Kidney epithelial cell (primary cell): ENCODE results near the gene CPN2. TPM values are rescaled to one million over a fixed set of nuclear protein-coding genes. Genes with fewer than 3 reads are reported as not detected.

Source experiments
- DNase-seq: peaks from one replicate; pipeline ENCODE4 v3.0.0-alpha.2; 2010; ENCODE audit warnings: low read depth
- H3K27me3 ChIP-seq: 2 replicates; pipeline ENCODE4 v1.6.0; 2011; ENCODE audit warnings: low read length; ENCODE audit not compliant: control insufficient read depth, insufficient read depth
- H3K36me3 ChIP-seq: 2 replicates; pipeline ENCODE4 v1.5.1; 2011; ENCODE audit warnings: low read length; ENCODE audit not compliant: control insufficient read depth, insufficient read depth
- H3K4me3 ChIP-seq: 2 replicates; pipeline ENCODE4 v1.5.1; 2011; ENCODE audit warnings: low read depth, mild to moderate bottlenecking, control low read depth, low read length
- total RNA-seq: library from RNA; depleted of rRNA; stranded (reverse); fragments of >200 nt; gene quantifications from 2 replicates; pipeline ENCODE4 v1.2.3, GENCODE V29; 2015
- TF ChIP-seq, protein P1 (sequence below): IDR thresholded peaks from 2 replicates; pipeline ENCODE4 v1.5.1; 2011; ENCODE audit warnings: mild to moderate bottlenecking, moderate library complexity, low read length, control low read depth, inconsistent platforms; ENCODE audit not compliant: insufficient read depth, poor library complexity, severe bottlenecking

CPN2 gene
- total RNA-seq, 1 donor from 2014 or later, result not detected

DNA sequence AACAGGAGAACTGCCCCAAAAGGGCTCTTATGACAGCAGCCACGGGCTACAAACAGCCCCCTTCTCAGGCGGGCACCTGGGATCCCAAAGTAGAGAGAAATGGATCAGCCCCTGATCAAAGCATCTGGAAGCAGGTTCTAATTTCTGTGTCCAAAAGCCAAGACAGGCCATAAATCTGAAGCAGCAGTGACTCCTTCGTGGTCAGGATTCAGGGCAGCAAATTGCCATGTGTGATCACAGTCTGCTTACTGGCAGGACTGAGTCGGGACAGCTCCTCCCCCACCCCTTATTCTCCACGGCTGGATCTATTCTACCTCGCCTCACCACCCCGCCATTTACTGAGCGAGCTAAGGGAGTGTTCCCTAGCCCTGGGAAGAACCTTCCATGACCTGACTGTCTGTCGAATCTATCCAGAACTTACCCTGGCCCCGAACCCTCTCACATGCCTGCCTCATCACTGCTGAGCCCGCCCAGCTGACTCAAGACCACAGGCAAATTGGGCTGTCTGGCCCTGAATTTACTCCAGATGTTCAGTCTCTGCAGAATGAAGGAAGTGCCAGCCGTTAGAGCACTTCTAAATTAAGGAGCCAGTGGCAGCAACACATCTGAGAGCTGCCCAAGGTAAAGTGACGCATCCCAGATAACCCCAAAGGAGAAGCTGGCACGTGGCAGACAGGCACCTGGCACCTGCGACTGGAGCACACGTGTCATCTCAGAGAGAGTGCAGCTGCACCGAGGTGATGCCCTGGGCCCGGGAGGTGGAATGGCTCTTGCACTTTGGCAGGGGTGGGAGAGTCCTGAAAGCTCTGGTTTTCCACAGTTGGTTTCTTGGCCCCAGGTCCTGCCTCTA, 17.1 kb upstream of the CPN2 start:
- H3K4me3 ChIP-seq, result no peak overlapping the region
- peaks cover 25% of the 10 kb centered on the region for H3K27me3 ChIP-seq
- H3K36me3 ChIP-seq, result no peaks in the 10 kb centered on the region
- TF ChIP-seq, protein P1, sequence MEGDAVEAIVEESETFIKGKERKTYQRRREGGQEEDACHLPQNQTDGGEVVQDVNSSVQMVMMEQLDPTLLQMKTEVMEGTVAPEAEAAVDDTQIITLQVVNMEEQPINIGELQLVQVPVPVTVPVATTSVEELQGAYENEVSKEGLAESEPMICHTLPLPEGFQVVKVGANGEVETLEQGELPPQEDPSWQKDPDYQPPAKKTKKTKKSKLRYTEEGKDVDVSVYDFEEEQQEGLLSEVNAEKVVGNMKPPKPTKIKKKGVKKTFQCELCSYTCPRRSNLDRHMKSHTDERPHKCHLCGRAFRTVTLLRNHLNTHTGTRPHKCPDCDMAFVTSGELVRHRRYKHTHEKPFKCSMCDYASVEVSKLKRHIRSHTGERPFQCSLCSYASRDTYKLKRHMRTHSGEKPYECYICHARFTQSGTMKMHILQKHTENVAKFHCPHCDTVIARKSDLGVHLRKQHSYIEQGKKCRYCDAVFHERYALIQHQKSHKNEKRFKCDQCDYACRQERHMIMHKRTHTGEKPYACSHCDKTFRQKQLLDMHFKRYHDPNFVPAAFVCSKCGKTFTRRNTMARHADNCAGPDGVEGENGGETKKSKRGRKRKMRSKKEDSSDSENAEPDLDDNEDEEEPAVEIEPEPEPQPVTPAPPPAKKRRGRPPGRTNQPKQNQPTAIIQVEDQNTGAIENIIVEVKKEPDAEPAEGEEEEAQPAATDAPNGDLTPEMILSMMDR, result no peak
- no peak for DNase-seq

DNA sequence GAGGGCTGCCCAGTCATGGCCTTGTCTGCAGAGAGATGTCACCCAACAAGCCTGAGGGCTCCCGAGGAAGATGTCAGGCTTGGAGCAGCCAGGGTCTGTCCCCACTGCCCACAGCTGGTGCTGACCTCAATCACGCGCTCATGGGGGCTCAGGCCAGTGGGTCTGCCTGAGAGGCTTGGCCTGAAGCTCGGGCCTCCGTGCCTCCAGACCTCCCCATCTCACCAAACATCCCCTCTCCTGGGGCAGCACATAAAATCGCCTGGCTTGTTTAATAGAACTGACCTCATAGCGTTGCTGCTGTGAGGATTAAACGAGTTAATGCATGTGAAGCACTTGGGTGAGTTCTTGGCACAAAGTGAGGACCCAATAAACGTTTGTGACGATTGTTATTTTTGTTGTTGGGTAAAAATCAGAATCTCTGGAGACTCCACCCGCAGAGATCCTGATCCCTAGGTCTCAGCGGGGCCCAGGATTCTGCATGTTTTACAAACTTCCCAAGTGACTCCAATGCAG, 14.9 kb upstream of the CPN2 start:
- no peaks in the 10 kb centered on the region for H3K36me3 ChIP-seq
- H3K27me3 ChIP-seq, result peaks cover 25% of the 10 kb centered on the region
- TF ChIP-seq, protein P1, result no peak
- DNase-seq, result no peak
- H3K4me3 ChIP-seq, result no peak overlapping the region

DNA sequence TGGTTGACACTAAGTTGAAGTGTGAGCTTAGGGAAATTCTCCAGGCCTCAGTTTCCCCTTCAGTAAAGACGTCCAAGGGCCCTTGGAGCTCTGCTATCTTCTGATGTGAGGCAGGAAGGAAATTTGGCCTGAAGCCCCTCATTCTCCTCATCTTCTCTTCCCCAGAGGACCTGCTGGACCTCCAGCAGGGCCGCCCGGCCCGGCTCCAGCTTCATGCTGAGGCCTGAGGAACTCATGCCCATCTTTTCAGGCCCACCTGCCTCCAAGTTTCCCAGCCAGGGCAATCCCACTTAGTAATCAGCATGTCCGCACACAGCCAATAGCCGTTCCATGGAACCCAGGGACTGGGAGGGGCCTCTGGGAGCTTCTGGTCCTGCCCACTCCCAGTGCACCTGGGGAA, 14.4 kb upstream of the CPN2 start:
- Histone ChIP-seq H3K4me3 (no peak overlapping the region), H3K36me3 (no peaks in the 10 kb centered on the region), H3K27me3 (peaks cover 27% of the 10 kb centered on the region)
- TF ChIP-seq, protein P1, result no peak
- DNase-seq, result no peak

- no peak overlapping the region for H3K4me3 ChIP-seq
- TF ChIP-seq, protein P1, result no peak
- DNase-seq, result no peak
- no peaks in the 10 kb centered on the region for H3K36me3 ChIP-seq
- H3K27me3 ChIP-seq, result peaks cover 29% of the 10 kb centered on the region
These were observed 13.7 kb upstream of the CPN2 start for GRCh38 chr3:194364652-194365434.

- DNase-seq, result no peak
- H3K36me3 ChIP-seq, result no peaks in the 10 kb centered on the region
- no peak overlapping the region for H3K4me3 ChIP-seq
- TF ChIP-seq, protein P1, result no peak
- peaks cover 26% of the 10 kb centered on the region for H3K27me3 ChIP-seq
These were observed 13.2 kb upstream of the CPN2 start for GRCh38 chr3:194364314-194364651.
